Measurements from ENCODE around the gene NLN.
"Not testable (repeated sequence)": the region's sequence is repeated elsewhere in the genome, so short reads cannot be mapped to it uniquely, and the experiment has no call there.

Gene NLN

DNA sequence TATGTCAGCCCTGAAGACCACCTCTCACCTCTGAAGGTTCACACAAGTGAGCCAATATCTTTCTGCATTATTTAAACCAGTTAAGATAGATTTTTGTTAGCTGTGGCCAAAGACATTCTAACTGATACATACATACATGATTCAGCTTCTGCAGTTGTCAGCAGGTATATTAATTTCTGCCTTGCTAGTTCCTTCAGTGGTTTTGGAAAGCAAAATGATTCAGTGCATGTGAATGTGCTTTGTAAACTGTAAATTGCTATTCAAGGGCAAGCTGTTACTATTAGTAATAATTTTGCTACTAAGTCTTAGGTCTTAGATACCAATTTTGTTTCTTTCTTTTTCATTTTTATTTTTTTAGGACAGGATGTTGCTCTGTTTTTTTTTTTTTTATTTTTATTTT, 115.1 kb downstream of the NLN start:
- DNase-seq (ENCODE audit: low read depth), result no peak
- TF ChIP-seq, protein P1, sequence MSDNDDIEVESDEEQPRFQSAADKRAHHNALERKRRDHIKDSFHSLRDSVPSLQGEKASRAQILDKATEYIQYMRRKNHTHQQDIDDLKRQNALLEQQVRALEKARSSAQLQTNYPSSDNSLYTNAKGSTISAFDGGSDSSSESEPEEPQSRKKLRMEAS (IDR thresholded peaks at IDR 0.05; ENCODE audit: low read depth, low read length), result no peak
- TF ChIP-seq POLR2A (IDR thresholded peaks at IDR 0.05; ENCODE audit: extremely low read depth, insufficient read length) (no peak), MYC (IDR thresholded peaks at IDR 0.05; ENCODE audit: low read depth, low read length) (no peak)
- TF ChIP-seq, protein P2, sequence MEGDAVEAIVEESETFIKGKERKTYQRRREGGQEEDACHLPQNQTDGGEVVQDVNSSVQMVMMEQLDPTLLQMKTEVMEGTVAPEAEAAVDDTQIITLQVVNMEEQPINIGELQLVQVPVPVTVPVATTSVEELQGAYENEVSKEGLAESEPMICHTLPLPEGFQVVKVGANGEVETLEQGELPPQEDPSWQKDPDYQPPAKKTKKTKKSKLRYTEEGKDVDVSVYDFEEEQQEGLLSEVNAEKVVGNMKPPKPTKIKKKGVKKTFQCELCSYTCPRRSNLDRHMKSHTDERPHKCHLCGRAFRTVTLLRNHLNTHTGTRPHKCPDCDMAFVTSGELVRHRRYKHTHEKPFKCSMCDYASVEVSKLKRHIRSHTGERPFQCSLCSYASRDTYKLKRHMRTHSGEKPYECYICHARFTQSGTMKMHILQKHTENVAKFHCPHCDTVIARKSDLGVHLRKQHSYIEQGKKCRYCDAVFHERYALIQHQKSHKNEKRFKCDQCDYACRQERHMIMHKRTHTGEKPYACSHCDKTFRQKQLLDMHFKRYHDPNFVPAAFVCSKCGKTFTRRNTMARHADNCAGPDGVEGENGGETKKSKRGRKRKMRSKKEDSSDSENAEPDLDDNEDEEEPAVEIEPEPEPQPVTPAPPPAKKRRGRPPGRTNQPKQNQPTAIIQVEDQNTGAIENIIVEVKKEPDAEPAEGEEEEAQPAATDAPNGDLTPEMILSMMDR (IDR thresholded peaks at IDR 0.05; ENCODE audit: low read depth, low read length), result no peak
- H3K4me3 ChIP-seq (ENCODE audit: low read depth, low read length), result no peak overlapping the region

DNA sequence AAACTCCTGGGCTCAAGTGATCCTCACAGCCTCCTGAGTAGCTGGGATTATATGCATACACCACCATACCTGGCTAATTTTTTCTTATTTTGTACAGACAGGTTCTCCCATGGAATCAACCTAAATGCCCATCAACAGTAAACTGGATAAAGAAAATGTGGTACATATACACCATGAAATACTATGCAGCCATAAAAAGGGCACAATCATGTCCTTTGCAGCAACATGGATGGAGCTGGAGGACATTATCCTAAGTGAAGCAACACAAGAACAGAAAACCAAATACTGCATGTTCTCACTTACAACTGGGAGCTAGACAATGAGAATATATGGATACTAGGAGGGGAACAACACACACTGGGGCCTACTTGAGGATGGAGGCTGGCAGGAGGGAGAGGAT, 117.2 kb downstream of the NLN start:
- not testable (repeated sequence) for DNase-seq (ENCODE audit: low read depth); H3K4me3 ChIP-seq (ENCODE audit: low read depth, low read length)

DNA sequence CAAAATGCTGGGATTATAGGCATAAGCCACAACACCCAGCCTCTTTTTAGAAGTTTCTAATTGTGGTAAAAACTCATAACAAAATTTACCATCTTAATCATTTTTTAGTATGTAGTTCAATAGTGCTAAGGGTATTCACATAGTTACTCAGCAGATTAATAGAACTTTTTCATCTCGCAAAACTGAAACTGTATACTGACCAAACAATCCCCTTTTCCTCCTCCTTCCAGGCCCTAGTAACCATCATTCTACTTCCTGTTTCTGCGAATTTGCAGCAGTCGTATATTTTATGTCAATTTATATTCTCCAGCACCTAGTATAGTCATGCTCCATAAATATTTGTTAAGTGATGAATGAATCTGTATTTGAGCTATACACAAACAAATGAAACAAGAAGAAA, 118.1 kb downstream of the NLN start:
- no peak for DNase-seq (ENCODE audit: low read depth)
- H3K4me3 ChIP-seq (ENCODE audit: low read depth, low read length), result no peak overlapping the region
- TF ChIP-seq, protein P2 (IDR thresholded peaks at IDR 0.05; ENCODE audit: low read depth, low read length), result no peak
- TF ChIP-seq POLR2A (IDR thresholded peaks at IDR 0.05; ENCODE audit: extremely low read depth, insufficient read length), result no peak
- TF ChIP-seq, protein P1 (IDR thresholded peaks at IDR 0.05; ENCODE audit: low read depth, low read length), result no peak
- no peak for TF ChIP-seq MYC (IDR thresholded peaks at IDR 0.05; ENCODE audit: low read depth, low read length)

DNA sequence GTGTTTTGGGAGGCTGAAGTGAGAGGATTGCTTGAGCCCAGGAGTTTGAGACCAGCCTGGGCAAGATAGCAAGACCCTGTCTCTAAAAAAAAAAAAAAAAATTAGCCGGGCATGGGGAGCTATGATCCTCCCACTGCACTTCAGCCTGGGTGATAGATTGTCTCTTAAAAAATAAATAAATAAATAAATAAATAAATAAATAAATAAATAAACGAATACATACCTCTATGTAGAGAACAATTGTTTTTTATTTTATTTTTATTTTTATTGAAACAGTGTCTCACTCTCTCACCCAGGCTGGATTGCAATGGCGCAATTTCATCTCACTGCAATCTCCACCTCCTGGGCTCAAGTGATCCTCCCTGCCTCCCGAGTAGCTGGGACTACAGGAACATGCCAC, 122.8 kb downstream of the NLN start:
- not testable (repeated sequence) for H3K4me3 ChIP-seq (ENCODE audit: low read depth, low read length)
- peak; percentile 77 for DNase-seq (ENCODE audit: low read depth)

DNA sequence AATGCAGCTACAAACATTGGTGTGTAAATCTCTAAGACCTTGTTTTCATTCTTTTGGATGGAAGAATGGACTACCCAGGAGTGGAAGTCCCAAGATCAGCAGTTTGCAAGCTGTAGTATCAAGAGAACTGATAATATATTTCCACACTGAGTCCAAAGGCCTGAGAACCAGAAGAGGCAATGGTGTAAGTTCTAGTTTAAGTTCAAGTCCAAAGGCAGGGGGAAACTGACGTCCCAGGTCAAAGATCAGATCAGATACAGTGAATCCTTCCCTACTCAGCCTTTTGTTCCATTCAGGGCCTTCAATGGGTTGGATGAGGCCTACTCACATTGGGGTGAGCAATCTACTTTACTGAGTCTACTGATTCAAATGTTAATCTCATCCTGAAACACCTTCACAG, 124.1 kb downstream of the NLN start:
- DNase-seq (ENCODE audit: low read depth), result no peak
- no peak overlapping the region for H3K4me3 ChIP-seq (ENCODE audit: low read depth, low read length)
- TF ChIP-seq, protein P2 (IDR thresholded peaks at IDR 0.05; ENCODE audit: low read depth, low read length), result no peak
- TF ChIP-seq, protein P1 (IDR thresholded peaks at IDR 0.05; ENCODE audit: low read depth, low read length), result no peak
- TF ChIP-seq POLR2A (IDR thresholded peaks at IDR 0.05; ENCODE audit: extremely low read depth, insufficient read length) (no peak), MYC (IDR thresholded peaks at IDR 0.05; ENCODE audit: low read depth, low read length) (no peak)

DNA sequence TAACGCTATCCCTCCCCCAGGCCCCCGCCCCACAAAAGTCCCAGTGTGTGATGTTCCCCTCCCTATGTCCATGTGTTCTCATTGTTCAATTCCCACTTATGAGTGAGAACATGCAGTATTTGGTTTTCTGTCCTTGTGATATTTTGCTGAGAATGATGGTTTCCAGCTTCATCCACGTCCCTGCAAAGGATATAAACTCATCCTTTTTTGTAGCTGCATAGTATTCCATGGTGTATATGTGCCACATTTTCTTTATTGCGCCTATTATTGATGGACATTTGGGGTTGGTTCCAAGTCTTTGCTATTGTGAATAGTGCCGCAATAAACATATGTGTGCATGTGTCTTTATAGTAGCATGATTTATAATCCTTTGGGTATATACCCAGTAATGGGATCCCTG, 125.0 kb downstream of the NLN start:
- not testable (repeated sequence) for DNase-seq (ENCODE audit: low read depth); H3K4me3 ChIP-seq (ENCODE audit: low read depth, low read length)

DNA sequence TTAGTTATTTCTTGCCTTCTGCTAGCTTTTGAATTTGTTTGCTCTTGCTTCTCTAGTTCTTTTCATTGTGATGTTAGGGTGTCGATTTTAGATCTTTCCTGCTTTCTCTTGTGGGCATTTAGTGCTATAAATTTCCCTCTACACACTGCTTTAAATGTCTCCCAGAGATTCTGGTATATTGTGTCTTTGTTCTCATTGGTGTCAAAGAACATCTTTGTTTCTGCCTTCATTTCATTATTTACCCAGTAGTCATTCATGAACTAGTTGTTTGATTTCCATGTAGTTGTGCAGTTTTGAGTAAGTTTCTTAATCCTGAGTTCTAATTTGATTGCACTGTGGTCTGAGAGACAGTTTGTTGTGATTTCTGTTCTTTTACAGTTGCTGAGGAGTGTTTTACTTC, 127.9 kb downstream of the NLN start:
- not testable (repeated sequence) for H3K4me3 ChIP-seq (ENCODE audit: low read depth, low read length); DNase-seq (ENCODE audit: low read depth)

DNA sequence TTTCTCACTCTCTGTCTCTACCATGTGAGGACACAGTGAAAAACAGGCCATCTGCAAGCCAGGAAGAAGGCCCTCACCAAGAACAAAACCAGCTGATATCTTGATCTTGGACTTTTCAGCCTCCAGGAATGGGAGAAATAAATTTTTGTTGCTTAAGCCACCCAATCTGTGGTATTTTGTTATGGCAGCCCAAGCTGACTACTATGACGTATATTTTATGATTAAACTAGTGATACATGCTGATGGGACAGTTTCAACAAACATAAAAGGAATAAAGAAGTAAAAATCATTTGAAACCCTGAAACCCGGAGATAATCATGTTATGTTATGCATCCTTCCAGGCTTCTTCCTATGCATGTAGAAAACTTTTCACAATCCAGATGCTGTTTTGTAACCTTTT, 132.9 kb downstream of the NLN start:
- H3K4me3 ChIP-seq (ENCODE audit: low read depth, low read length), result no peak overlapping the region
- TF ChIP-seq, protein P2 (IDR thresholded peaks at IDR 0.05; ENCODE audit: low read depth, low read length), result no peak
- TF ChIP-seq, protein P1 (IDR thresholded peaks at IDR 0.05; ENCODE audit: low read depth, low read length), result no peak
- no peak for TF ChIP-seq MYC (IDR thresholded peaks at IDR 0.05; ENCODE audit: low read depth, low read length)
- TF ChIP-seq POLR2A (IDR thresholded peaks at IDR 0.05; ENCODE audit: extremely low read depth, insufficient read length), result no peak
- DNase-seq (ENCODE audit: low read depth), result no peak
